ENCODE results near the gene PANX3.

PANX3 gene

GRCh38 chr11:124577716-124578427 is 33.4 kb upstream of the PANX3 start:
- H3K9ac ChIP-seq (ENCODE audit: low read length), result no peak overlapping the region
- no peak overlapping the region for H3K4me2 ChIP-seq (ENCODE audit: low read depth, low read length, poor library complexity, severe bottlenecking)
- no peak overlapping the region for H3K4me3 ChIP-seq (ENCODE audit: insufficient read depth, low read length, poor library complexity, severe bottlenecking)
- H3K9me3 ChIP-seq (ENCODE audit: insufficient read depth, low read length), result no peaks in the 10 kb centered on the region
- TF ChIP-seq, protein P1, sequence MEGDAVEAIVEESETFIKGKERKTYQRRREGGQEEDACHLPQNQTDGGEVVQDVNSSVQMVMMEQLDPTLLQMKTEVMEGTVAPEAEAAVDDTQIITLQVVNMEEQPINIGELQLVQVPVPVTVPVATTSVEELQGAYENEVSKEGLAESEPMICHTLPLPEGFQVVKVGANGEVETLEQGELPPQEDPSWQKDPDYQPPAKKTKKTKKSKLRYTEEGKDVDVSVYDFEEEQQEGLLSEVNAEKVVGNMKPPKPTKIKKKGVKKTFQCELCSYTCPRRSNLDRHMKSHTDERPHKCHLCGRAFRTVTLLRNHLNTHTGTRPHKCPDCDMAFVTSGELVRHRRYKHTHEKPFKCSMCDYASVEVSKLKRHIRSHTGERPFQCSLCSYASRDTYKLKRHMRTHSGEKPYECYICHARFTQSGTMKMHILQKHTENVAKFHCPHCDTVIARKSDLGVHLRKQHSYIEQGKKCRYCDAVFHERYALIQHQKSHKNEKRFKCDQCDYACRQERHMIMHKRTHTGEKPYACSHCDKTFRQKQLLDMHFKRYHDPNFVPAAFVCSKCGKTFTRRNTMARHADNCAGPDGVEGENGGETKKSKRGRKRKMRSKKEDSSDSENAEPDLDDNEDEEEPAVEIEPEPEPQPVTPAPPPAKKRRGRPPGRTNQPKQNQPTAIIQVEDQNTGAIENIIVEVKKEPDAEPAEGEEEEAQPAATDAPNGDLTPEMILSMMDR (IDR thresholded peaks at IDR 0.05; ENCODE audit: insufficient read depth, low read length, poor library complexity, severe bottlenecking), result no peak
- no peak for TF ChIP-seq EZH2phosphoT487 (conservative IDR thresholded peaks at IDR 0.05; ENCODE audit: low read length)
- no peak overlapping the region for H3K27ac ChIP-seq (ENCODE audit: low read depth, low read length)
- H3K27me3 ChIP-seq (ENCODE audit: low read length), result no peaks in the 10 kb centered on the region
- H4K20me1 ChIP-seq (ENCODE audit: low read depth, low read length), result no peaks in the 10 kb centered on the region
- no peaks in the 10 kb centered on the region for H3K79me2 ChIP-seq (ENCODE audit: insufficient read depth, low read length)
- H3K9me2 ChIP-seq (replicated peaks; ENCODE audit: insufficient read depth, low read length), result no peaks in the 10 kb centered on the region
- no peak overlapping the region for H2AFZ ChIP-seq (ENCODE audit: low read depth, low read length, severe bottlenecking)
- no peaks in the 10 kb centered on the region for H3F3A ChIP-seq (ENCODE audit: insufficient read depth)
- no peaks in the 10 kb centered on the region for H3K36me3 ChIP-seq (ENCODE audit: low read length)

DNA sequence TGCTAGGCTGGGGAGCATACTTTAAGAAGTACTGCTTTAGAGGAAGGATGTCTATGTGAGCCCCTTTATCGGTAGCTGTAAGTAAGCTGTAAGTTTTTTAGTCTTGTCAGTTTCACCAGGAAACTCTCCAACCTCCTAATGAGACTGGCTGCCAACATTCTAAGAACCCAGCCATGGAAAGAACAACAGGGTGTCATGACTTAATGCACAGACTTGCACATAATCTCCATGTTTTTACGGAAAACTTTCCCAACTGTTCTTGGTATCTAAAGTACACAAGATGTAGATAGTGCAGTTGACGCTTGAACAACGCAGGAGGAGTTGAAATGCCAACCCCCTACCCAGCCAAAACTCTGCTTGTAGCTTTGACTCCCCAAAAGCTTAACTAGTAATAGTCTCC is 32.5 kb upstream of the PANX3 start:
- Histone ChIP-seq H3K4me2 (ENCODE audit: low read depth, low read length, poor library complexity, severe bottlenecking) (no peak overlapping the region), H3K9me3 (ENCODE audit: insufficient read depth, low read length) (no peaks in the 10 kb centered on the region), H4K20me1 (ENCODE audit: low read depth, low read length) (no peaks in the 10 kb centered on the region), H3K9ac (ENCODE audit: low read length) (no peak overlapping the region), H2AFZ (ENCODE audit: low read depth, low read length, severe bottlenecking) (no peak overlapping the region), H3K4me3 (ENCODE audit: insufficient read depth, low read length, poor library complexity, severe bottlenecking) (no peak overlapping the region), H3K27me3 (ENCODE audit: low read length) (no peaks in the 10 kb centered on the region), H3F3A (ENCODE audit: insufficient read depth) (no peaks in the 10 kb centered on the region), H3K36me3 (ENCODE audit: low read length) (no peaks in the 10 kb centered on the region), H3K79me2 (ENCODE audit: insufficient read depth, low read length) (no peaks in the 10 kb centered on the region), H3K27ac (ENCODE audit: low read depth, low read length) (no peak overlapping the region), H3K9me2 (replicated peaks; ENCODE audit: insufficient read depth, low read length) (no peaks in the 10 kb centered on the region)
- TF ChIP-seq, protein P1 (IDR thresholded peaks at IDR 0.05; ENCODE audit: insufficient read depth, low read length, poor library complexity, severe bottlenecking), result no peak
- TF ChIP-seq EZH2phosphoT487 (conservative IDR thresholded peaks at IDR 0.05; ENCODE audit: low read length), result no peak

DNA sequence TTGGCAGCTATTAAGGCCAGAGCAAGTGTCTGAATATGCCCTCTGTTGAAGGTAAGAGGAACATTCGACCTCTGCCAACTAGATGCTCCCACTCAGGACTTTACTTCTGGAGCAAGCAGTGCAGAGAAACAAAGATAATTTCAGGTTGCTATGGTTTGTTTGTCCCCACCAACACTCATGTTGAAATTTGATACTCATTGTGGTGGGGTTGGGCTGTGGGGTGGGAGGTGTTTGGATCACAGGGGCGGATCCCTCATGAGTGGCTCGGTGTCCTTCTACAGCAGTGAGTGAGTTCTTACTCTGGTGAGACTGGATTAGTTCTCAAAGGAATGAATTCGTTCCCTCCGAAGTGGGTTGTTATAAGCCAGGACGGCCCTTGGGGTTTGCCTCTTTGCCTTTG is 29.4 kb upstream of the PANX3 start:
- H3K4me3 ChIP-seq (ENCODE audit: insufficient read depth, low read length, poor library complexity, severe bottlenecking), result no peak overlapping the region
- H3K9ac ChIP-seq (ENCODE audit: low read length), result no peak overlapping the region
- H3K9me3 ChIP-seq (ENCODE audit: insufficient read depth, low read length), result no peaks in the 10 kb centered on the region
- H2AFZ ChIP-seq (ENCODE audit: low read depth, low read length, severe bottlenecking), result no peak overlapping the region
- no peaks in the 10 kb centered on the region for H3K27me3 ChIP-seq (ENCODE audit: low read length)
- H3K36me3 ChIP-seq (ENCODE audit: low read length), result no peaks in the 10 kb centered on the region
- H3F3A ChIP-seq (ENCODE audit: insufficient read depth), result no peaks in the 10 kb centered on the region
- H3K9me2 ChIP-seq (replicated peaks; ENCODE audit: insufficient read depth, low read length), result no peaks in the 10 kb centered on the region
- H3K27ac ChIP-seq (ENCODE audit: low read depth, low read length), result no peak overlapping the region
- no peak for TF ChIP-seq EZH2phosphoT487 (conservative IDR thresholded peaks at IDR 0.05; ENCODE audit: low read length)
- TF ChIP-seq, protein P1 (IDR thresholded peaks at IDR 0.05; ENCODE audit: insufficient read depth, low read length, poor library complexity, severe bottlenecking), result no peak
- H3K4me2 ChIP-seq (ENCODE audit: low read depth, low read length, poor library complexity, severe bottlenecking), result no peak overlapping the region
- no peaks in the 10 kb centered on the region for H4K20me1 ChIP-seq (ENCODE audit: low read depth, low read length)
- no peaks in the 10 kb centered on the region for H3K79me2 ChIP-seq (ENCODE audit: insufficient read depth, low read length)
